ENCODE results near the gene PTGER3.
A peak's percentile ranks its signal among the peaks of the same experiment; 100 is the strongest.

The PTGER3 gene

DNA sequence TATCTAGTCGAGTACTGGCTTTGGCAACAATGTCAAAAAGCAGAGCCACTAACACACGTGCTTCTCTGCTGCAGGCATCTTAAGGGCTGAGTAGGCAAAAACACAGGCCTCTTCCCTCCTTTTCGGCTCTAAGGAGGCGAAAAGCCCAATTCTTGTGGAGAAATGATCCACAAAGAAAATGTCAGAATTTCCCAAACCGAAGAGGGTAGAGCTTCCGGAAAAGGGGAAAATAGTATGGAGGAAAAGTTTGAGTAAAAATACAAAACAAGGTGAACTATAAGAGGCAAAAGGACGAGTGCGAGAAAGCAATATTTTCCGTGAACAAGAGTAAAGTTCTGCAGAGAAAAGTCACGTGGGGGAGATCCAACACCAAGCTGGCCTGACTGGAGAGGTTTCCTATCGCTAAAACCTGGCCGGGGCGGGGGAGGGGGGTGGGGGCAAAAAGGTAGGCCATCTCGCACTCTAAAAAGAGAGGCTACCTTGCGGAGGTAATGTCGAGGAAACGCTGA lies 32.7 kb upstream of the PTGER3 start:
- no peak for TF ChIP-seq JUND (IDR thresholded peaks at IDR 0.05; ENCODE audit: low read depth)
- peak in 1 of 2 experiments; percentile 14 for DNase-seq (ENCODE audit: low read depth in 1 of 2, low spot score in 1 of 2)
- in situ Hi-C loops (cut with HindIII; ENCODE audit: low pct_unique_long_range_greater_than_20kb, low sequenced_read_pairs): no loop called here

DNA sequence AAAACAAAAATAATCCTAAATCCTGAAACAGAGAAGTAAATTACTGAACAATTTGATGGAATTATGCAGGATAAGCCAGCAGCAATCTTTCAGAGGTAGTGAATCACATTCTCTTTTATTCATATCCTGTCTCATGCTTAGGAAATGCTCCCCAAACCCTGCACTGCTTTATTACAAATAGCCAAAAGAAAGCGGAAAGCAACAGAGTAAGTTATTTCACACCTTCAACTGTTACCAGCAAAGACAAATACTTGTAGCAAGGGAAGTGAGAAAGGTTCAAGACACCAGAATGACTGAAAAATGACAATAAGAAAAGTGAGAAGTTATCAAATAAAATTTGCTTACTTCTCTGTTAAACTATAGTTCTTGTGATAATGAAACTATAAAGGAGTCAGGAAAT lies 27.1 kb upstream of the PTGER3 start:
- in situ Hi-C loops (cut with HindIII; ENCODE audit: low pct_unique_long_range_greater_than_20kb, low sequenced_read_pairs): no loop called here
- no peak for TF ChIP-seq JUND (IDR thresholded peaks at IDR 0.05; ENCODE audit: low read depth)
- no peak for DNase-seq (ENCODE audit: low read depth in 1 of 2, low spot score in 1 of 2)

GRCh38 chr1:71072273-71072672 lies 24.7 kb upstream of the PTGER3 start:
- in situ Hi-C loops (cut with HindIII; ENCODE audit: low pct_unique_long_range_greater_than_20kb, low sequenced_read_pairs): no loop called here
- no peak for TF ChIP-seq JUND (IDR thresholded peaks at IDR 0.05; ENCODE audit: low read depth)
- DNase-seq (ENCODE audit: low read depth in 1 of 2, low spot score in 1 of 2): no peak

- no peak for DNase-seq (ENCODE audit: low read depth in 1 of 2, low spot score in 1 of 2)
- in situ Hi-C loops (cut with HindIII; ENCODE audit: low pct_unique_long_range_greater_than_20kb, low sequenced_read_pairs): no loop called here
- TF ChIP-seq JUND (IDR thresholded peaks at IDR 0.05; ENCODE audit: low read depth): no peak
Observed at GRCh38 chr1:71071720-71072119, 24.1 kb upstream of the PTGER3 start.

DNA sequence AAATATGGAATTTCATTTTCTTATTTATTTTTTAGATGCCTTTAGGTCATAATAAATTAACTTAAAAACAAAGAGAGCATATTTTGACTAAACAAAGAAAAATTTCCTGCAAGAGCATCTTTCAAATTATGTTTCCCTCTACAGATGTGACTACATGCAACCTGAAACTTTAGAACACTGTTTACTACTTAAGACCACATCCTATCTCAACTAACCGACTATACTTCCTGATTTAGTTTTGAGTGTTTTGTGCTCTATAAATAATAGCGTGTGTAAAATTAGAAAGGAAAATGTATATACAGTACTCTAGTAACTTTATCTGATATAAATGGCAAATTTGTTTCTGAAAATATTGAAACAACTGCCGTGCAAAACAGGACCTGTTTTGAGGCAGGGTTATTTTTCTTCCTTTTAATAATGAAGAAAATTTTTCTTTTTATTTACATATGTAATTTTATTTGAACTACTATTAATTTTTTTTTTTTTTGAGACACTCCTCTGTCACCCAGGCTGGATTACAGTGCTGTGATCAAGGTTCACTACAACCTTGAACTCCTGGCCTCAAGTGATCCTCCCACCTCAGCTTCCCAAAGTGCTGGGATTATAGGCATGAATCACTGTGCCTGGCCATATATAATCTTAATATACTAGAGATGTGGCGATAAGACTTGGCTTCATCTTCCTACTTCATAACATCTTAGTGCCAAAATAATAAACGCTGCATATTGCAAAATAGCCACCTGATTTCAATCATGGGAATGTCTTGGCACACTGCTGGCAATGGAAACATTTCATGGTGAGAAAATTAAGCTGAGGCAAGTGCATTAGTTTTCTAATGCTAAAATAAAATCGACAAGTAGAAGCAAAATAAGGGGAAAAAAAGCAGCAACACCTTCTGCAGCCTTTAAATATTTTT lies 21.0 kb upstream of the PTGER3 start:
- in situ Hi-C loops (cut with HindIII; ENCODE audit: low pct_unique_long_range_greater_than_20kb, low sequenced_read_pairs): no loop called here
- no peak for DNase-seq (ENCODE audit: low read depth in 1 of 2, low spot score in 1 of 2)
- no peak for TF ChIP-seq JUND (IDR thresholded peaks at IDR 0.05; ENCODE audit: low read depth)

GRCh38 chr1:71054791-71055190 lies 7.2 kb upstream of the PTGER3 start:
- in situ Hi-C loops (cut with HindIII; ENCODE audit: low pct_unique_long_range_greater_than_20kb, low sequenced_read_pairs): no loop called here
- no peak for TF ChIP-seq JUND (IDR thresholded peaks at IDR 0.05; ENCODE audit: low read depth)
- no peak for DNase-seq (ENCODE audit: low read depth in 1 of 2, low spot score in 1 of 2)

DNA sequence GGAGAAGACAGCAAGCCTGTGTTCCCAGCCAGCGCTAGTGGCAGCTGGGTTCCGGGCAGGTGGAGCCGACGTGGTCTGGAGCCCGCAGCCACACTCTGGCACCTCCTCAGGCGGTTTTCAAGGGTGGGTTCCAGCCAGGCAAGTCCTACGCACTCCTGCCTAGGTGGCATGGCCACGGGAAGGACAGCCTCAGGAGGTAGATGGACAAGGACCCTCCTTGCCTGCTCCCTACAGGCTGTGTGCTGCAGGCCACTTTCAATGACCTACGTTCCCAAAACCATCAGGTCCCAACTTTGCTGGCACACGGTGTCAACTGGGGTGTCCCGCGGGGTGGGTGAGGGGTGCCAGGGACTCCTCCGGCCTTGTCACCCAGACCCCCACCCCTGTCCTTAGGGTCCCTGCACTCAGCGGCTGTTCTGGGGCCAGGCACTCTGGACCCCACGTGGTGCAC lies 6.7 kb upstream of the PTGER3 start:
- DNase-seq (ENCODE audit: low read depth in 1 of 2, low spot score in 1 of 2): no peak
- in situ Hi-C loops (cut with HindIII; ENCODE audit: low pct_unique_long_range_greater_than_20kb, low sequenced_read_pairs): no loop called here
- TF ChIP-seq JUND (IDR thresholded peaks at IDR 0.05; ENCODE audit: low read depth): no peak

GRCh38 chr1:71053758-71054157 lies 6.1 kb upstream of the PTGER3 start:
- no peak for TF ChIP-seq JUND (IDR thresholded peaks at IDR 0.05; ENCODE audit: low read depth)

GRCh38 chr1:71053146-71053545 lies 5.5 kb upstream of the PTGER3 start:
- in situ Hi-C loops (cut with HindIII; ENCODE audit: low pct_unique_long_range_greater_than_20kb, low sequenced_read_pairs): no loop called here
- TF ChIP-seq JUND (IDR thresholded peaks at IDR 0.05; ENCODE audit: low read depth): no peak
- DNase-seq (ENCODE audit: low read depth in 1 of 2, low spot score in 1 of 2): no peak

More at GRCh38 chr1:71053758-71054157, 6.1 kb upstream of the PTGER3 start:
- DNase-seq (ENCODE audit: low read depth in 1 of 2, low spot score in 1 of 2): no peak
- in situ Hi-C loops (cut with HindIII; ENCODE audit: low pct_unique_long_range_greater_than_20kb, low sequenced_read_pairs): no loop called here

- TF ChIP-seq JUND (IDR thresholded peaks at IDR 0.05; ENCODE audit: low read depth): no peak
- in situ Hi-C loops (cut with HindIII; ENCODE audit: low pct_unique_long_range_greater_than_20kb, low sequenced_read_pairs): no loop called here
- peak; percentile 31 to 80 for DNase-seq (ENCODE audit: low read depth in 1 of 2, low spot score in 1 of 2)
Observed at GRCh38 chr1:71049951-71050598, 2.5 kb upstream of the PTGER3 start.

- in situ Hi-C loops (cut with HindIII; ENCODE audit: low pct_unique_long_range_greater_than_20kb, low sequenced_read_pairs): no loop called here
- DNase-seq (ENCODE audit: low read depth in 1 of 2, low spot score in 1 of 2): peak in 1 of 2 experiments; percentile 40
Observed at GRCh38 chr1:71046891-71047634, 553 bp downstream of the PTGER3 start.

GRCh38 chr1:71045463-71046028 lies 2.1 kb downstream of the PTGER3 start:
- in situ Hi-C loops (cut with HindIII; ENCODE audit: low pct_unique_long_range_greater_than_20kb, low sequenced_read_pairs): no loop called here
- TF ChIP-seq JUND (IDR thresholded peaks at IDR 0.05; ENCODE audit: low read depth): no peak

More at GRCh38 chr1:71046891-71047634, 553 bp downstream of the PTGER3 start:
- TF ChIP-seq JUND (IDR thresholded peaks at IDR 0.05; ENCODE audit: low read depth): no peak

More at GRCh38 chr1:71045463-71046028, 2.1 kb downstream of the PTGER3 start:
- DNase-seq (ENCODE audit: low read depth in 1 of 2, low spot score in 1 of 2): peak in 1 of 2 experiments; percentile 8
